HG03135 (cell line): Measurements from ENCODE around the gene OGDH.
"Not testable (repeated sequence)": the region's sequence is repeated elsewhere in the genome, so short reads cannot be mapped to it uniquely, and the experiment has no call there.

Experiments
- ATAC-seq: cut with Tn5 transposase; IDR thresholded peaks from one replicate; pipeline ENCODE4 v1.9.1; 2021; ENCODE audit warnings: mild to moderate bottlenecking, moderate library complexity; ENCODE audit not compliant: unreplicated experiment

OGDH gene

GRCh38 chr7:44700322-44700721 is 93.9 kb downstream of the OGDH start:
- no peak for ATAC-seq

- ATAC-seq = not testable (repeated sequence)
Observed at GRCh38 chr7:44703391-44703790, 97.0 kb downstream of the OGDH start.

GRCh38 chr7:44703921-44704320 is 97.5 kb downstream of the OGDH start:
- ATAC-seq = no peak

GRCh38 chr7:44705434-44705833 is 99.0 kb downstream of the OGDH start:
- ATAC-seq = no peak

GRCh38 chr7:44706788-44707557 is 100.5 kb downstream of the OGDH start:
- ATAC-seq = no peak

GRCh38 chr7:44707558-44708230 is 101.3 kb downstream of the OGDH start:
- ATAC-seq = no peak

GRCh38 chr7:44709011-44709915 is 102.8 kb downstream of the OGDH start:
- no peak for ATAC-seq

- ATAC-seq = no peak
Observed at GRCh38 chr7:44709945-44710596, 103.6 kb downstream of the OGDH start.

GRCh38 chr7:44711528-44711927 is 105.1 kb downstream of the OGDH start:
- no peak for ATAC-seq

- no peak for ATAC-seq
Observed at GRCh38 chr7:44712012-44712411, 105.6 kb downstream of the OGDH start.

GRCh38 chr7:44713141-44713540 is 106.7 kb downstream of the OGDH start:
- no peak for ATAC-seq

GRCh38 chr7:44713680-44714335 is 107.4 kb downstream of the OGDH start:
- no peak for ATAC-seq

- ATAC-seq = no peak
Observed at GRCh38 chr7:44716205-44716604, 109.8 kb downstream of the OGDH start.

- no peak for ATAC-seq
Observed at GRCh38 chr7:44720301-44720700, 113.9 kb downstream of the OGDH start.

- no peak for ATAC-seq
Observed at GRCh38 chr7:44724276-44724675, 117.8 kb downstream of the OGDH start.

GRCh38 chr7:44726250-44726649 is 119.8 kb downstream of the OGDH start:
- not testable (repeated sequence) for ATAC-seq

- ATAC-seq = no peak
Observed at GRCh38 chr7:44727158-44727936, 120.9 kb downstream of the OGDH start.

- ATAC-seq = no peak
Observed at GRCh38 chr7:44727937-44728262, 121.5 kb downstream of the OGDH start.

GRCh38 chr7:44729949-44730590 is 123.6 kb downstream of the OGDH start:
- no peak for ATAC-seq
